ENCODE results near the gene SMIM15. TPM values are rescaled to one million over a fixed set of nuclear protein-coding genes. Genes with fewer than 3 reads are reported as not detected.

The SMIM15 gene
- total RNA-seq, 1 experiment from 2014 or later: 41.9 TPM

- TF ChIP-seq ATF2 (CRISPR knock-in tag; IDR thresholded peaks at IDR 0.05; ENCODE audit: borderline replicate concordance, low read depth) (no peak), ZNF121 (CRISPR knock-in tag; IDR thresholded peaks at IDR 0.05) (no peak), ZNF138 (CRISPR knock-in tag; conservative IDR thresholded peaks at IDR 0.05) (no peak), GABPB1 (CRISPR knock-in tag; IDR thresholded peaks at IDR 0.05) (no peak), SMAD3 (CRISPR knock-in tag; IDR thresholded peaks at IDR 0.05; ENCODE audit: borderline replicate concordance) (no peak)
Observed at GRCh38 chr5:61184708-61185107, 22.4 kb upstream of the SMIM15 start (continued).

- H3K27me3 Mint-ChIP-seq (ENCODE audit: low read depth): no peaks in the 10 kb centered on the region
- ATAC-seq (no peak), DNase-seq (ENCODE audit: low spot score) (no peak)
- H3K9me3 Mint-ChIP-seq: peaks cover 13% of the 10 kb centered on the region
- ChIA-PET CTCF (interaction anchor here (0.6 kb wide), 1 partner anchor 494 kb away, joined by 4 read pairs; no protein-coding TSS in a partner anchor), POLR2A (no interaction called here)
- no peaks in the 10 kb centered on the region; the same call in 1 of the 2 replicates for H3K36me3 Mint-ChIP-seq
- TF ChIP-seq AR (CRISPR knock-in tag; IDR thresholded peaks at IDR 0.05) (no peak), E2F1 (CRISPR knock-in tag; IDR thresholded peaks at IDR 0.05) (no peak), OVOL2 (CRISPR knock-in tag; IDR thresholded peaks at IDR 0.05; ENCODE audit: borderline replicate concordance) (no peak), NFE2L1 (CRISPR knock-in tag; IDR thresholded peaks at IDR 0.05) (no peak), MYBL2 (CRISPR knock-in tag; IDR thresholded peaks at IDR 0.05) (no peak)
- H3K4me3 Mint-ChIP-seq: no peak overlapping the region
- H3K27ac Mint-ChIP-seq: no peak overlapping the region
- peaks cover 16% of the 10 kb centered on the region for H3K4me1 Mint-ChIP-seq
Observed at GRCh38 chr5:61183538-61183937, 21.3 kb upstream of the SMIM15 start.

- peaks cover 5% of the 10 kb centered on the region for H3K4me1 Mint-ChIP-seq
- ChIA-PET CTCF (no interaction called here), POLR2A (no interaction called here)
- H3K4me3 Mint-ChIP-seq: no peak overlapping the region
- ATAC-seq (no peak), DNase-seq (ENCODE audit: low spot score) (no peak)
- no peak overlapping the region for H3K27ac Mint-ChIP-seq
- no peak for TF ChIP-seq TEAD4 (CRISPR knock-in tag; IDR thresholded peaks at IDR 0.05)
- no peak for TF ChIP-seq HMGXB4 (CRISPR knock-in tag; IDR thresholded peaks at IDR 0.05)
- no peak for TF ChIP-seq ZSCAN18 (CRISPR knock-in tag; IDR thresholded peaks at IDR 0.05)
- TF ChIP-seq NFYB (CRISPR knock-in tag; conservative IDR thresholded peaks at IDR 0.05; ENCODE audit: low read depth): no peak
- TF ChIP-seq ZNF219 (CRISPR knock-in tag; IDR thresholded peaks at IDR 0.05; ENCODE audit: borderline replicate concordance): no peak
- TF ChIP-seq CBFB (CRISPR knock-in tag; IDR thresholded peaks at IDR 0.05; ENCODE audit: low read depth): no peak
- TF ChIP-seq E2F4 (CRISPR knock-in tag; IDR thresholded peaks at IDR 0.05; ENCODE audit: borderline replicate concordance, low read depth): no peak
- TF ChIP-seq NR2C2 (CRISPR knock-in tag; IDR thresholded peaks at IDR 0.05): no peak
- H3K36me3 Mint-ChIP-seq: no peaks in the 10 kb centered on the region
- peaks cover 9% of the 10 kb centered on the region for H3K9me3 Mint-ChIP-seq
- no peaks in the 10 kb centered on the region for H3K27me3 Mint-ChIP-seq (ENCODE audit: low read depth)
Observed at GRCh38 chr5:61182449-61182848, 20.2 kb upstream of the SMIM15 start.

All from WTC11 (cell line).